Mucosa of descending colon (tissue), 3 donors: ENCODE results near the gene TSPAN33. TPM values are rescaled to one million over a fixed set of nuclear protein-coding genes. Genes with fewer than 3 reads are reported as not detected.
"Not testable (repeated sequence)": the region's sequence is repeated elsewhere in the genome, so short reads cannot be mapped to it uniquely, and the experiment has no call there.

ENCODE experiments used
- ATAC-seq: fragments of 200-7000 bp; cut with Tn5 transposase; one replicate; pipeline ENCODE4 v1.9.1; 2020; ENCODE audit warnings: mild to moderate bottlenecking, moderate library complexity
- DNase-seq, 3 donors: peaks; one replicate each; pipeline ENCODE4 v3.0.0-alpha.2; 2020
- H3K36me3 ChIP-seq: fragments of 200-600 bp; one replicate; pipeline ENCODE4 v1.8.0; 2021; ENCODE audit warnings: low read depth, mild to moderate bottlenecking
- H3K4me1 ChIP-seq: fragments of 200-600 bp; one replicate; pipeline ENCODE4 v1.8.0; 2021; ENCODE audit warnings: low read depth, mild to moderate bottlenecking
- H3K4me3 ChIP-seq: fragments of 200-600 bp; one replicate; pipeline ENCODE4 v1.8.0; 2021; ENCODE audit warnings: mild to moderate bottlenecking
- H3K9me3 ChIP-seq: fragments of 200-600 bp; one replicate; pipeline ENCODE4 v1.8.0; 2021; ENCODE audit warnings: mild to moderate bottlenecking
- CTCF ChIP-seq: fragments of 200-600 bp; IDR thresholded peaks from one replicate; pipeline ENCODE4 v1.8.0; 2022; ENCODE audit warnings: antibody characterized with exemption, mild to moderate bottlenecking
- intact Hi-C, 2 donors: fragments of 100-400 bp; cut with DNase I in 1 of 2; cut with micrococcal nuclease in 1 of 2; formaldehyde crosslinking; loops; one replicate each; pipeline versions ENCODE4 v1.11.0 to v1.11.1; 2022; cut with DNase I, micrococcal nuclease
- total RNA-seq, 3 donors: library from RNA; stranded (reverse); fragmentation: NEBNext Ultra II Directional in 2 of 3; extraction: Animal tissue kit (Norgen Biotek cat#: 25700) in 2 of 3; gene quantifications; one replicate each; pipeline versions ENCODE4 v1.2.1 to v1.2.4, GENCODE V29; 2021 to 2023
- donor health status: DM: no; HTN: no; CAD: no; lungs with moderate emphysema.
- donor health status: DM: no; HTN: no; CAD: no.
- donor health status: DM: no; HTN: yes; CAD: no.

TSPAN33 gene
- total RNA-seq, 3 donors from 2014 or later, result 9.8 to 15.1 (median 10.0) TPM

GRCh38 chr7:129118182-129118581 lies 26.3 kb upstream of the TSPAN33 start:
- intact Hi-C loops, result no loop called here
- H3K4me1 ChIP-seq, result no peaks in the 10 kb centered on the region
- no peak overlapping the region for H3K4me3 ChIP-seq
- ATAC-seq (no peak), DNase-seq (no peak)
- no peaks in the 10 kb centered on the region for H3K36me3 ChIP-seq
- TF ChIP-seq CTCF, result no peak
- no peaks in the 10 kb centered on the region for H3K9me3 ChIP-seq

DNA sequence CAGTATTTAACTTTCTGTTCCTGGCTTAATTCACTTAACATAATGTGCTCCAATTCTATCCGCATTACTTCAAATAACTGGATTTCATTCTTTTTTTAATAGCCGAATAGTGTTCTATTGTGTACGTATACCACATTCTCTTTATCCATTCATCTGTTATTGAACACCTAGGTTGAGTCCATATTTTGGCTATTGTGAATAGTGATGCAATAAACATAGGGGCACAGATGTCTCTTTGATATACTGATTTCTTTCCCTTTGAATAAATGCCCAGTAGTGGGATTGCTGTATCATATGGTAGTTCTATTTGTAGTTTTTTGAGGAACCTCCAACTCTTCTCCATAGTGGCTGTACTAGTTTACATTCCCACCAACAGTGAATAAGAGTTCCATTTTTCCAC lies 25.5 kb upstream of the TSPAN33 start:
- no peak for ATAC-seq
- no peak for DNase-seq
- Histone ChIP-seq H3K4me1 (no peaks in the 10 kb centered on the region), H3K9me3 (no peaks in the 10 kb centered on the region), H3K36me3 (no peaks in the 10 kb centered on the region), H3K4me3 (no peak overlapping the region)
- intact Hi-C loops, result no loop called here
- TF ChIP-seq CTCF, result no peak

DNA sequence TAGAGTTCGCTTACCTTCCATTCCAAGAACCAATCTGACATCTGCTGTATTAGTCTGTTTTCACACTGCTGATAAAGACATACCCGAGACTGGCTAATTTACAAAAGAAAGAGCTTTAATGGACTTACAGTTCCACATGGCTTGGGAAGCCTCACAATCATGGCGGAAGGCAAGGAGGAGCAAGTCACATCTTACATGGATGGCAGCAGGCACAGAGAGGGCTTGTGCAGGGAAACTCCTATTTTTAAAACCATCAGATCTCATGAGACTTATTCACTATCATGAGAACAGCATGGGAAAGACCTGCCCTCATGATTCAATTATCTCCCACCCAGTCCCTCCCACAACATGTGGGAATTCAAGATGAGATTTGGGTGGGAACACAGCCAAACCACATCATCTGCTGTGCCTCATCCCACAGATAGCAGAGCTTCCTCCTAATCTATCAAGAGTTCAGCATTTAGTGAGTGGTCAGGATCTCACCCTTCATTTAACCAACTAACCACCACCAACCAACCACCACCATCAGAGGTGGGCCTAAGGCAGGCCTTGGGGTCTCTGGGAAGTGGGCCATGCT lies 22.9 kb upstream of the TSPAN33 start:
- intact Hi-C loops, H3K36me3 ChIP-seq, ATAC-seq, DNase-seq, H3K4me3 ChIP-seq, H3K9me3 ChIP-seq, H3K4me1 ChIP-seq: not testable (repeated sequence)

DNA sequence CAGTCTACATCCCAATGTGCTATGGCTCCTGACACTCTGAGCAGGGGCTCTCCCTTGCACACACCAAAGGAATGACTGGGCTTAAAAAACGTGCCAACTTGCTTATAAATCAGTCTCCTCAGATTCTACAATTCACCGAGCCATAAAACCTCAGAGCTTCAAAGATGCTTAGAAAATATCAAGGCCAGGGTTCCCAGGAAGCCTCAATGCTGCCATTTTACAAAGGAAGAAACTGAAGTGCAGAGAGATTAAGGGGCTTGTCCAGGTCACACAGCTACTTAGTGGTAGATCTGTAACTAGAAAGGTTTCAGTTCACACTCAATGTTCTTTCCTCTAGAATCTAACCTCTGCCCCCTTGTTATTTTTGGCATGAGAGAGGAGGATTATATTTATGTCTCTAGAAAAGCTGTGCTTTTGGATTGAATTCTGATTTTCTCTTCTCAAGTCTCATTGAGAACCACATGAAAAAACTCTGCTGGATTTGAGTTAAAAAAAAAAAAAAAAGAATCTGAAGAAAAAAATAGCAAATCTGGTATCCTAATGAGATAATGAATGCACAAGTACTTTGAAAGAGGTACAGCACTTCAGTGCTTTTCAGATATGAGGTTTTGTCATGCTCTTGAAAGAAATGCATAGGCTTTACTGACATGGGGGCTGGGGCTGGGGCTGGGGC lies 22.3 kb upstream of the TSPAN33 start:
- Histone ChIP-seq H3K36me3 (no peaks in the 10 kb centered on the region), H3K4me3 (no peak overlapping the region), H3K9me3 (no peaks in the 10 kb centered on the region), H3K4me1 (no peaks in the 10 kb centered on the region)
- intact Hi-C loops, result no loop called here
- TF ChIP-seq CTCF, result no peak
- ATAC-seq (no peak), DNase-seq (no peak)

- ATAC-seq, result peak; percentile 29
- Histone ChIP-seq H3K36me3 (no peaks in the 10 kb centered on the region), H3K9me3 (no peaks in the 10 kb centered on the region), H3K4me1 (no peaks in the 10 kb centered on the region), H3K4me3 (no peak overlapping the region)
- intact Hi-C loops, result no loop called here
- no peak for TF ChIP-seq CTCF
- no peak for DNase-seq
Measured at GRCh38 chr7:129122751-129123509, 21.6 kb upstream of the TSPAN33 start.

GRCh38 chr7:129123510-129123857 lies 21.0 kb upstream of the TSPAN33 start:
- Histone ChIP-seq H3K36me3 (no peaks in the 10 kb centered on the region), H3K4me1 (no peaks in the 10 kb centered on the region), H3K4me3 (no peak overlapping the region), H3K9me3 (no peaks in the 10 kb centered on the region)
- DNase-seq (no peak), ATAC-seq (no peak)
- intact Hi-C loops, result no loop called here
- no peak for TF ChIP-seq CTCF
